ENCODE data around the gene PHRF1.

The PHRF1 gene

DNA sequence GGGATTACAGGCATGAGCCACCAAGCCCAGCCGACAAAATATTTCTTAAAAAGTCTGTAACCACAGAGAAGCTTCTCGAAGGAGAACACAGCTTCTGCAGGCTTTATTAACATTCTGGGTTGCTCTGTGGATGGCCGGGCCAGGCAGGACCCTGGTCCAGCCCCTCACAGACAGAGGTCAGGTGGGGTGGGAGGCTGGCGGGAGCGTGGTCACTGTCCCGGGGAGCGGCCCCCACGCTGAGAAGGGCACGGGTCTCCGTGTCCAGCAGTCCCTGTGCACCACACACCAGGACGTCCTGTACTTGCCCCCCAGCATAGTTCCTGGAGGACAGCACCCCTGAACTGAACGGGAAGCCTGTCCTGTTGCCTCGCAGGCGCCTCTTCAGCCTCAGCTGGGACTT is 80.2 kb downstream of the PHRF1 start:
- no peak for TF ChIP-seq GATA2 (IDR thresholded peaks at IDR 0.05; ENCODE audit: low read depth, low read length)
- no peak for TF ChIP-seq GATA3 (IDR thresholded peaks at IDR 0.05; ENCODE audit: low read depth, low read length)

DNA sequence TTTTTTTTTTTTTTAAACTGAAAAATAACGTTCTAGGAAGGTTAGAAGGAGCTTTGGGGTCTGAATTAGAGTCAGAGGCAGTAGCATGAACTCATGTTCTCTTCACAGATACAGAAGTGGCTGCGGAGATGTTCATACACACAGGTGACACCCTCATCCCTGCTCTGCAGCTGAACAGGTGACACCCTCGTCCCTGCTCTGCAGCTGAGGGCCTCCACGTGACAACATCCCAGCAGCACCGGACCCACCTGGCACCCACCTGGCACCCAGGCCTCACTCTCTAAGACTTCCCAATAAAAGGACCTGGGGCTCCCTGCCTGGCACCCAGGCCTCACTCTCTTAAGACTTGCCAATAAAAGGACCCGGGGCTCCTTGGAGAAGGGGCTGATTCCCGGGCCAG is 80.6 kb downstream of the PHRF1 start:
- TF ChIP-seq GATA2 (IDR thresholded peaks at IDR 0.05; ENCODE audit: low read depth, low read length) (no peak), GATA3 (IDR thresholded peaks at IDR 0.05; ENCODE audit: low read depth, low read length) (no peak)

- TF ChIP-seq GATA3 (IDR thresholded peaks at IDR 0.05; ENCODE audit: low read depth, low read length) = no peak
- TF ChIP-seq GATA2 (IDR thresholded peaks at IDR 0.05; ENCODE audit: low read depth, low read length) = no peak
Measured at GRCh38 chr11:657691-658126, 81.4 kb downstream of the PHRF1 start.

DNA sequence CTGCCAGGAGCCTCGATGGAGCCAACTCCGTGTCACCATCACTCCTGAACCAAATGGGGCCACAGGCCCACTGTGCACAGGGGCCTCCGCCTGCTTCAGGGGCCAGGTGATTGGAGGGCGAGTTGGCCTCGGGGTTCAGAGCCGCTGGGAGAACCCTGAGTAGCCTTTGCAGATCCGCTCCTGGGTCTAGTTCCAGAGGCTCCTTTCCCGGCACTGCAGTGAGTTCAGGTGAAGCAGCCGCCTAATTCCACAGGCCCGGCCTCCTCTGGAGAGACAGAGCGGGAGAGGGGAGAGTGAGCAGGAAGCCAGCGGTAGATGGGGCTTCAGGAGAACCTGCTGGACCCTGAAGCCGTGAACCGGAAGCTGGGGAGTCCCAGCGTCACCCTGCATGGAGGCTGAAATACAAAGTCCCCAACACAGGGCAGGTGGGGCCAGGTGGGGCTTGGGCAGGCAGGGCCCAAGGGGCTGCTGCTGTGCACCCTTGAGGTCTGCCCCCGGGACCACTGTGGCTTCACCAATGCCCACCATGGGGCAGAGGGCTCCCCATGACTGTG is 83.3 kb downstream of the PHRF1 start:
- no peak for TF ChIP-seq GATA2 (IDR thresholded peaks at IDR 0.05; ENCODE audit: low read depth, low read length)
- TF ChIP-seq GATA3 (IDR thresholded peaks at IDR 0.05; ENCODE audit: low read depth, low read length) = no peak

DNA sequence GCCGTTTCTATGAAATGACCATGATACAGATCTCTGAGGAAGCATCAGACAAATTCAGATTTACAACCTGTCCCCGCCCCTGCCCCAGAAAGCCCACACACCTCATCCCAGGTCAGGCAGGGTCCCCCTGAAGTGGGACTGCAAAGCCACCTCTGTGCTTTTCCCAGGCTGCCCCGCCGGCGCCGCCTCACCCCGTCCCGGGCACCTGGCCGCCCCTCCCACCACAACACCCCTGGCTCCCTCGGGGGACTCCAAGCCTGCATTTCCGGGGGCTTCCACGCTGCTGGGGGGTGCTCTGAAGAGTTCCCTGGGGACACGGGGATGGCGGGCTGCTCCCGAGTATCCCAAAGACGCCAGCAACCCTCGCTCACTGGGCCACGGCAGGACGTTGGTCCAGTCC is 84.0 kb downstream of the PHRF1 start:
- TF ChIP-seq GATA3 (IDR thresholded peaks at IDR 0.05; ENCODE audit: low read depth, low read length) = no peak
- no peak for TF ChIP-seq GATA2 (IDR thresholded peaks at IDR 0.05; ENCODE audit: low read depth, low read length)

DNA sequence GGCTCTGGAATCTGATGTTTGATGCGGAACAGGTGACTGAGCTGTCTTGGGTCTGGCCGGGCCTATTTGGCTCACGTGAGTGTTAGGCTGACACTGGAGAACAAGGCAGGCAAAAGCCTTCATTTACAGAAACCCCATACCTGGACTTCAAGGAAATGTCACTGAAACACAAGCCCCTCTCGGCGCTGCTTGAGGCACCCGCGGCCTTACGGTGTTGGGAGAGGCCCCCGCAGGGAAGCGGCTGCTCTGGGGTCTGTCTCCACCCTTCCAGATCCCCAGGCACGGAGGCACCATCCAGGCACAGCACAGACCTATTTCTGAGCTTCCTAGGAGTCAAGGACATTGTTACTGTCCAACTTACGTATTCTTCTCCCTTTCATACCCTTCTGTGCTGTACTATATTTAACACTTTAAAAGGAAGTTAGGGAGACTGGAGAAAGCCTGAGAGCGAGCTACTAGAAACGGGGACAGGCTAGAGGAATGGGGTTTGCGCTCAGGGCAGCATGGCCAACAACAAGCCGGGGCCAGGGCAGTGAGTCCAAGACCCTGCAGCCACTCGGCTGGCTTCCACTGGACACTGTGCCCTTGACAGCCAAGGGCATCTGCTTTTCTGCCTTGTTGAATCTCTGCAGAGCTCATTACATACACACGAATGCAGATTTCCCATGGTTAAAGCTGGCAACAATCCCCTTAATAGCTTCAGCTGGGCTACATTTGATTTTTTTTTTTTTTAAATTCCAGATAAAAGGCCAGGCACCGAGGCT is 84.6 kb downstream of the PHRF1 start:
- TF ChIP-seq GATA2 (IDR thresholded peaks at IDR 0.05; ENCODE audit: low read depth, low read length) (no peak), GATA3 (IDR thresholded peaks at IDR 0.05; ENCODE audit: low read depth, low read length) (no peak)
